Hepatocyte (in vitro differentiated cells): ENCODE data around the gene ARHGAP31. TPM values are rescaled to one million over a fixed set of nuclear protein-coding genes. Genes with fewer than 3 reads are reported as not detected.
"Not testable (repeated sequence)": the region's sequence is repeated elsewhere in the genome, so short reads cannot be mapped to it uniquely, and the experiment has no call there.

ENCODE experiments used
- DNase-seq: peaks from one replicate; pipeline ENCODE4 v3.0.0-alpha.2; 2016; ENCODE audit warnings: low spot score
- H2AFZ ChIP-seq: fragments of 200-600 bp; sonication (generic); 2 replicates; pipeline ENCODE4 v1.6.0; 2016; ENCODE audit warnings: antibody characterized with exemption, mild to moderate bottlenecking
- H3K27ac ChIP-seq: fragments of 200-600 bp; sonication (generic); 2 replicates; pipeline ENCODE4 v1.5.1; 2016; ENCODE audit warnings: mild to moderate bottlenecking
- H3K27me3 ChIP-seq: fragments of 200-600 bp; sonication (generic); 2 replicates; pipeline ENCODE4 v1.6.1; 2016
- H3K36me3 ChIP-seq: fragments of 200-600 bp; sonication (generic); replicated peaks from 2 replicates; pipeline ENCODE4 v1.5.1; 2016; ENCODE audit warnings: low read depth; ENCODE audit not compliant: insufficient read depth
- H3K4me1 ChIP-seq: fragments of 200-600 bp; sonication (generic); 2 replicates; pipeline ENCODE4 v1.5.1; 2016; ENCODE audit warnings: mild to moderate bottlenecking, moderate library complexity; ENCODE audit not compliant: insufficient read depth
- H3K4me2 ChIP-seq: fragments of 200-600 bp; sonication (generic); 2 replicates; pipeline ENCODE4 v1.6.0; 2016
- H3K4me3 ChIP-seq: fragments of 200-600 bp; sonication (generic); 2 replicates; pipeline ENCODE4 v1.5.1; 2016; ENCODE audit warnings: mild to moderate bottlenecking
- H3K79me2 ChIP-seq: fragments of 200-600 bp; sonication (generic); 2 replicates; pipeline ENCODE4 v1.6.0; 2017; ENCODE audit warnings: mild to moderate bottlenecking
- H3K9me2 ChIP-seq: fragments of 200-600 bp; sonication (generic); replicated peaks from 2 replicates; pipeline ENCODE4 v1.6.0; 2017; ENCODE audit warnings: mild to moderate bottlenecking; ENCODE audit not compliant: insufficient read depth
- H3K9me3 ChIP-seq: fragments of 200-600 bp; sonication (generic); 2 replicates; pipeline ENCODE4 v1.5.1; 2016; ENCODE audit warnings: low read depth, mild to moderate bottlenecking
- H4K20me1 ChIP-seq: fragments of 200-600 bp; sonication (generic); 2 replicates; pipeline ENCODE4 v1.6.0; 2016; ENCODE audit warnings: mild to moderate bottlenecking; ENCODE audit not compliant: insufficient read depth, poor library complexity, severe bottlenecking
- EZH2 ChIP-seq: fragments of 200-600 bp; sonication (generic); IDR thresholded peaks from 2 replicates; pipeline ENCODE4 v1.6.1; 2016; ENCODE audit warnings: antibody characterized with exemption, mild to moderate bottlenecking, borderline replicate concordance
- EZH2phosphoT487 ChIP-seq: fragments of 200-600 bp; sonication (generic); IDR thresholded peaks from one replicate; pipeline ENCODE4 v1.6.1; 2018; ENCODE audit warnings: antibody characterized with exemption, mild to moderate bottlenecking, low read depth, moderate library complexity; ENCODE audit not compliant: unreplicated experiment, severe bottlenecking
- WGBS: methylation state at CpG from one replicate; pipeline ENCODE4 v1.1.6; 2016; ENCODE audit warnings: low lambda C conversion rate; ENCODE audit errors: missing lambda C conversion rate; 5-methylcytosine and 5-hydroxymethylcytosine counted together
- polyA plus RNA-seq: library from polyadenylated mRNA; unstranded; fragments of >200 nt; fragmentation: Nextera tagmentation; extraction: Ambion mirVana; gene quantifications from 2 replicates; pipeline ENCODE4 v1.2.1, GENCODE V29; 2016
- total RNA-seq: library from RNA; depleted of rRNA; stranded (reverse); fragments of >200 nt; gene quantifications from 2 replicates; pipeline ENCODE4 v1.2.3, GENCODE V29; 2014
- TF ChIP-seq, protein P1 (sequence below): fragments of 200-600 bp; sonication (generic); IDR thresholded peaks from 2 replicates; pipeline ENCODE4 v1.5.1; 2016; ENCODE audit warnings: antibody characterized with exemption, mild to moderate bottlenecking; ENCODE audit not compliant: poor library complexity

The ARHGAP31 gene
- total and polyA plus RNA-seq, 2 experiments from 2014 or later: 2.9 to 7.3 TPM

DNA sequence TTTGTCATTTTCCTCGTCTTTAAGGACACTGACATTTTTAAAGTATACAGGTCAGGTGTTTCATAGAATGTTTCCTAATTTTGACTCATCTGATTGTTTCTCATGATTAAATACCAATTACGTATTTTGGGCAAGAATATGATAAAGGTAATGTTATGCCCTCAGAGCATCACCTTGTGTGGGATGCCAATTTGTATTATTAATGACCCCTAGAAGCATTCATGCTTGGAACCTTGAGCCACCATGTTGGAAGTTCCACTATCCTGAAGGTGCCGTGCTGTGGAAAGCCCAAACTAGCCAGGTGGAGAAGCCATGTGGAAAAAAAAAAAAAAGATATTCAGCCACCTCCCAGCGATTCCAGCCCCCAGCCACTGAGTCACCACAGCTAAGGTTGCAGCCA, 34.4 kb upstream of the ARHGAP31 start:
- no peak overlapping the region for H3K27ac ChIP-seq
- peaks cover 6% of the 10 kb centered on the region for H3K4me1 ChIP-seq
- H3K4me2 ChIP-seq: no peak overlapping the region
- TF ChIP-seq EZH2phosphoT487 (no peak), EZH2 (no peak)
- TF ChIP-seq, protein P1, sequence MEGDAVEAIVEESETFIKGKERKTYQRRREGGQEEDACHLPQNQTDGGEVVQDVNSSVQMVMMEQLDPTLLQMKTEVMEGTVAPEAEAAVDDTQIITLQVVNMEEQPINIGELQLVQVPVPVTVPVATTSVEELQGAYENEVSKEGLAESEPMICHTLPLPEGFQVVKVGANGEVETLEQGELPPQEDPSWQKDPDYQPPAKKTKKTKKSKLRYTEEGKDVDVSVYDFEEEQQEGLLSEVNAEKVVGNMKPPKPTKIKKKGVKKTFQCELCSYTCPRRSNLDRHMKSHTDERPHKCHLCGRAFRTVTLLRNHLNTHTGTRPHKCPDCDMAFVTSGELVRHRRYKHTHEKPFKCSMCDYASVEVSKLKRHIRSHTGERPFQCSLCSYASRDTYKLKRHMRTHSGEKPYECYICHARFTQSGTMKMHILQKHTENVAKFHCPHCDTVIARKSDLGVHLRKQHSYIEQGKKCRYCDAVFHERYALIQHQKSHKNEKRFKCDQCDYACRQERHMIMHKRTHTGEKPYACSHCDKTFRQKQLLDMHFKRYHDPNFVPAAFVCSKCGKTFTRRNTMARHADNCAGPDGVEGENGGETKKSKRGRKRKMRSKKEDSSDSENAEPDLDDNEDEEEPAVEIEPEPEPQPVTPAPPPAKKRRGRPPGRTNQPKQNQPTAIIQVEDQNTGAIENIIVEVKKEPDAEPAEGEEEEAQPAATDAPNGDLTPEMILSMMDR: no peak
- H3K27me3 ChIP-seq: no peaks in the 10 kb centered on the region
- 93% methylated on average over 4 of the region's 4 CpGs for WGBS
- no peak for DNase-seq
- H3K36me3 ChIP-seq: no peaks in the 10 kb centered on the region
- no peak overlapping the region for H3K4me3 ChIP-seq
- H3K9me2 ChIP-seq: no peaks in the 10 kb centered on the region
- no peaks in the 10 kb centered on the region for H3K79me2 ChIP-seq
- H3K9me3 ChIP-seq: no peaks in the 10 kb centered on the region
- no peaks in the 10 kb centered on the region for H4K20me1 ChIP-seq
- H2AFZ ChIP-seq: no peak overlapping the region

DNA sequence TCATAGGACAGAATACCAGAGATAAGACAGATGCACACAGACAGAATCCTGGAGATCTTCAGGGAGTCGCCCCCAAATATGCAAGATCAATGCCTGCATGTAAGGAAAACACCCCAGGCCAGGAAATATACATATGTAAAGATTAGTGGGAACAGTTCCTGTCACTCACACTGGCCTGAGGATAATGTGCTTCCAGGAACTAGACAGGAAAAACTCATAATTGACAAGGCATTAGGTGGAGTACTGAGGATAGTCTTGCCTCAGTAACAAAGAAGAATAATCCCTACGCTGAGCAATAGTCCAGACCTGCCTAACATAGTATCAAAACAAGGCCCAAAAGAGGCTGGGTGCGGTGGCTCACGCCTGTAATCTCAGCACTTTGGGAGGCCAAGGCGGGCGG, 33.1 kb upstream of the ARHGAP31 start:
- Histone ChIP-seq H3K4me1 (peaks cover 6% of the 10 kb centered on the region), H3K4me2 (no peak overlapping the region), H3K79me2 (no peaks in the 10 kb centered on the region), H2AFZ (no peak overlapping the region), H3K9me3 (no peaks in the 10 kb centered on the region), H4K20me1 (no peaks in the 10 kb centered on the region), H3K4me3 (no peak overlapping the region), H3K9me2 (no peaks in the 10 kb centered on the region), H3K27me3 (no peaks in the 10 kb centered on the region), H3K27ac (no peak overlapping the region), H3K36me3 (no peaks in the 10 kb centered on the region)
- WGBS: 78% methylated on average over 6 of the region's 6 CpGs
- DNase-seq: no peak
- no peak for TF ChIP-seq EZH2phosphoT487

DNA sequence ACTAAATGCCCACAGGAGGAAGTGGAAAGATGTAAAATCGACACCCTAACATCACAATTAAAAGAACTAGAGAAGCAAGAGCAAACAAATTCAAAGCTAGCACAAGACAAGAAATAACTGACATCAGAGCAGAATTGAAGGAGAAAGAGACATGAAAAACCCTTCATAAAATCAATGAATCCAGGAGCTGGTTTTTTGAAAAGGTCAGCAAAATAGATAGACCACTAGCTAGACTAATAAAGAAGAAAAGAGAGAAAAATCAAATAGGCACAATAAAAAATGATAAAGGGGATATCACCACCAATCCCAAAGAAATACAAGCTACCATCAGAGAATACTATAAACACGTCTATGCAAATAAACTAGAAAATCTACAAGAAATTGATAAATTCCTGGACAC, 24.0 kb upstream of the ARHGAP31 start:
- not testable (repeated sequence) for H3K27me3 ChIP-seq, DNase-seq, H3K27ac ChIP-seq, H3K9me2 ChIP-seq, H2AFZ ChIP-seq, H3K79me2 ChIP-seq, H3K4me2 ChIP-seq, H3K36me3 ChIP-seq, H4K20me1 ChIP-seq, H3K4me3 ChIP-seq, H3K4me1 ChIP-seq, H3K9me3 ChIP-seq
- 78% methylated on average over 2 of the region's 2 CpGs for WGBS

DNA sequence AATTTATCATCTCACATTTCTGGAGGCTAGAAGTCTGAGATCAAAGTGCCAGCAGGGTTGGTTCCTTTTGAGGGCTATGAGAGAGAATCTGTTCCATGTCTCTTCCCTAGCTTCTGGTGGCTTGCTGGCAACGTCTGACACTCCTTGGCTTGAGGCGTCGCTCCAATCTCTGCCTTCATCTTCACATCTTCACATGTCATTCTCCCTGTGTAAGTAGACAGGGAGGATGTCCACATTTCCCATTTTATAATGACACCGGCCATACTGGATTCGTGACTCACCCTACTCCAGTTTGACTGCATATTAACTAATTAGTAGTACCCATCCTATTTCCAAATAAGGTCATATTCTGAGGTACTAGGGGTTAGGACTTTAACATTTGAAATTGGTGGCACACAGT, 17.5 kb upstream of the ARHGAP31 start:
- WGBS: 75% methylated on average over 5 of the region's 5 CpGs

More for the DNA sequence above, 17.5 kb upstream of the ARHGAP31 start:
- DNase-seq: no peak
- Histone ChIP-seq H3K4me3 (no peak overlapping the region), H3K4me2 (no peak overlapping the region), H3K36me3 (no peaks in the 10 kb centered on the region), H2AFZ (no peak overlapping the region), H3K9me2 (no peaks in the 10 kb centered on the region), H3K79me2 (no peaks in the 10 kb centered on the region), H3K27ac (no peak overlapping the region), H3K9me3 (no peaks in the 10 kb centered on the region), H3K4me1 (no peaks in the 10 kb centered on the region), H4K20me1 (no peaks in the 10 kb centered on the region), H3K27me3 (no peaks in the 10 kb centered on the region)
- TF ChIP-seq EZH2phosphoT487: no peak
- TF ChIP-seq EZH2: no peak
- TF ChIP-seq, protein P1: no peak
